Measurements from ENCODE around the gene BACH2. TPM values are rescaled to one million over a fixed set of nuclear protein-coding genes. Genes with fewer than 3 reads are reported as not detected.

Gene BACH2
- total and polyA plus RNA-seq, 2 experiments from 2014 or later: 1.6 to 5.7 TPM

GRCh38 chr6:89888871-89889270, 407.8 kb downstream of the BACH2 start (continued):
- TF ChIP-seq, protein P1, sequence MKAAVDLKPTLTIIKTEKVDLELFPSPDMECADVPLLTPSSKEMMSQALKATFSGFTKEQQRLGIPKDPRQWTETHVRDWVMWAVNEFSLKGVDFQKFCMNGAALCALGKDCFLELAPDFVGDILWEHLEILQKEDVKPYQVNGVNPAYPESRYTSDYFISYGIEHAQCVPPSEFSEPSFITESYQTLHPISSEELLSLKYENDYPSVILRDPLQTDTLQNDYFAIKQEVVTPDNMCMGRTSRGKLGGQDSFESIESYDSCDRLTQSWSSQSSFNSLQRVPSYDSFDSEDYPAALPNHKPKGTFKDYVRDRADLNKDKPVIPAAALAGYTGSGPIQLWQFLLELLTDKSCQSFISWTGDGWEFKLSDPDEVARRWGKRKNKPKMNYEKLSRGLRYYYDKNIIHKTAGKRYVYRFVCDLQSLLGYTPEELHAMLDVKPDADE (IDR thresholded peaks at IDR 0.05): no peak
- no peak for TF ChIP-seq REST (IDR thresholded peaks at IDR 0.05; ENCODE audit: unreplicated experiment)
- no peak for TF ChIP-seq NANOG (IDR thresholded peaks at IDR 0.05; ENCODE audit: borderline replicate concordance)
- no peak for TF ChIP-seq JUNB (IDR thresholded peaks at IDR 0.05; ENCODE audit: unreplicated experiment)

- Mint-ChIP-seq H3K9me3 (no peaks in the 10 kb centered on the region; the same call in 2 of the 3 replicates), H3K4me1 (peaks cover 13% of the 10 kb centered on the region), H3K27ac (no peak overlapping the region), H3K27me3 (ENCODE audit: insufficient read depth, low read depth, poor library complexity) (peaks cover 14% of the 10 kb centered on the region), H3K36me3 (ENCODE audit: low read depth) (no peaks in the 10 kb centered on the region; the same call in 2 of the 3 replicates), H3K4me3 (no peak overlapping the region)
- Histone ChIP-seq H3K4me2 (no peak overlapping the region), H3K27me3 (ENCODE audit: insufficient read depth) (peaks cover 12% of the 10 kb centered on the region; the same call in 1 of the 2 replicates), H3K36me3 (ENCODE audit: insufficient read depth) (no peaks in the 10 kb centered on the region), H3K4me1 (ENCODE audit: insufficient read depth) (peaks cover 18% of the 10 kb centered on the region), H3F3A (replicated peaks; ENCODE audit: low read depth) (0 out of 2 replicates have a peak, but pooled peaks cover 6% of the 10 kb centered on the region), H3K9me2 (ENCODE audit: insufficient read depth) (no peaks in the 10 kb centered on the region), H3K79me2 (replicated peaks; ENCODE audit: insufficient read depth) (no peaks in the 10 kb centered on the region), H3K27ac (ENCODE audit: low read depth) (no peak overlapping the region), H4K20me1 (replicated peaks; ENCODE audit: insufficient read depth) (no peaks in the 10 kb centered on the region), H2AFZ (peak overlapping the region; percentile 88), H3K4me3 (no peak overlapping the region)
- ATAC-seq (no peak), DNase-seq (ENCODE audit: low spot score) (no peak)
- TF ChIP-seq POLR2AphosphoS5 (IDR thresholded peaks at IDR 0.05; ENCODE audit: low read depth): no peak
- TF ChIP-seq, protein P1 (IDR thresholded peaks at IDR 0.05): no peak
- no peak for TF ChIP-seq ZNF331 (CRISPR knock-in tag; IDR thresholded peaks at IDR 0.05; ENCODE audit: low read depth)
These were observed 408.5 kb downstream of the BACH2 start for GRCh38 chr6:89888138-89888514.

GRCh38 chr6:89887452-89888137, 409.0 kb downstream of the BACH2 start:
- H3K9me3 Mint-ChIP-seq: no peaks in the 10 kb centered on the region; the same call in 2 of the 3 replicates
- no peak overlapping the region for H3K4me2 ChIP-seq
- H3K36me3 Mint-ChIP-seq (ENCODE audit: low read depth): no peaks in the 10 kb centered on the region; the same call in 2 of the 3 replicates
- DNase-seq (ENCODE audit: low spot score): peak; percentile 47
- TF ChIP-seq, protein P1 (IDR thresholded peaks at IDR 0.05): no peak
- TF ChIP-seq, protein P2, sequence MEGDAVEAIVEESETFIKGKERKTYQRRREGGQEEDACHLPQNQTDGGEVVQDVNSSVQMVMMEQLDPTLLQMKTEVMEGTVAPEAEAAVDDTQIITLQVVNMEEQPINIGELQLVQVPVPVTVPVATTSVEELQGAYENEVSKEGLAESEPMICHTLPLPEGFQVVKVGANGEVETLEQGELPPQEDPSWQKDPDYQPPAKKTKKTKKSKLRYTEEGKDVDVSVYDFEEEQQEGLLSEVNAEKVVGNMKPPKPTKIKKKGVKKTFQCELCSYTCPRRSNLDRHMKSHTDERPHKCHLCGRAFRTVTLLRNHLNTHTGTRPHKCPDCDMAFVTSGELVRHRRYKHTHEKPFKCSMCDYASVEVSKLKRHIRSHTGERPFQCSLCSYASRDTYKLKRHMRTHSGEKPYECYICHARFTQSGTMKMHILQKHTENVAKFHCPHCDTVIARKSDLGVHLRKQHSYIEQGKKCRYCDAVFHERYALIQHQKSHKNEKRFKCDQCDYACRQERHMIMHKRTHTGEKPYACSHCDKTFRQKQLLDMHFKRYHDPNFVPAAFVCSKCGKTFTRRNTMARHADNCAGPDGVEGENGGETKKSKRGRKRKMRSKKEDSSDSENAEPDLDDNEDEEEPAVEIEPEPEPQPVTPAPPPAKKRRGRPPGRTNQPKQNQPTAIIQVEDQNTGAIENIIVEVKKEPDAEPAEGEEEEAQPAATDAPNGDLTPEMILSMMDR (conservative IDR thresholded peaks at IDR 0.05; ENCODE audit: low read depth in 2 of 2): peak; percentile 26 to 50
- no peak overlapping the region for H3K27ac ChIP-seq (ENCODE audit: low read depth)
- H3K79me2 ChIP-seq (replicated peaks; ENCODE audit: insufficient read depth): no peaks in the 10 kb centered on the region
- ATAC-seq: peak; percentile 87
- peaks cover 14% of the 10 kb centered on the region for H3K27me3 Mint-ChIP-seq (ENCODE audit: insufficient read depth, low read depth, poor library complexity)
- H3K4me3 Mint-ChIP-seq: no peak overlapping the region
- peak overlapping the region; percentile 88 for H2AFZ ChIP-seq
- H3K27ac Mint-ChIP-seq: no peak overlapping the region
- H3K36me3 ChIP-seq (ENCODE audit: insufficient read depth): no peaks in the 10 kb centered on the region
- H3K27me3 ChIP-seq (ENCODE audit: insufficient read depth): peaks cover 12% of the 10 kb centered on the region; the same call in 1 of the 2 replicates
- 0 out of 2 replicates have a peak, but pooled peaks cover 6% of the 10 kb centered on the region for H3F3A ChIP-seq (replicated peaks; ENCODE audit: low read depth)
- no peaks in the 10 kb centered on the region for H3K9me2 ChIP-seq (ENCODE audit: insufficient read depth)
- H4K20me1 ChIP-seq (replicated peaks; ENCODE audit: insufficient read depth): no peaks in the 10 kb centered on the region
- peaks cover 18% of the 10 kb centered on the region for H3K4me1 ChIP-seq (ENCODE audit: insufficient read depth)
- H3K4me1 Mint-ChIP-seq: peaks cover 13% of the 10 kb centered on the region
- no peak overlapping the region for H3K4me3 ChIP-seq

Measured in GM23338 (cell line).